ENCODE measurements around the gene SLC25A41. TPM values are rescaled to one million over a fixed set of nuclear protein-coding genes. Genes with fewer than 3 reads are reported as not detected.
A peak's percentile ranks its signal among the peaks of the same experiment; 100 is the strongest.

SLC25A41 gene
- polyA plus RNA-seq, 1 donor from 2014 or later, result 3.8 TPM

GRCh38 chr19:6475321-6476108 lies 42.0 kb upstream of the SLC25A41 start:
- H3K9me3 ChIP-seq (ENCODE audit: low read length), result no peaks in the 10 kb centered on the region
- H3K9me2 ChIP-seq (ENCODE audit: insufficient read depth, low read length), result no peaks in the 10 kb centered on the region
- peak overlapping the region; percentile 23 for H2AFZ ChIP-seq (ENCODE audit: low read depth, low read length)
- H3K36me3 ChIP-seq (ENCODE audit: insufficient read depth, low read length), result no peaks in the 10 kb centered on the region
- H3K27me3 ChIP-seq (ENCODE audit: insufficient read depth, low read depth, low read length), result peaks cover 17% of the 10 kb centered on the region
- H3K4me2 ChIP-seq (ENCODE audit: low read length), result no peak overlapping the region
- no peaks in the 10 kb centered on the region for H4K20me1 ChIP-seq (ENCODE audit: insufficient read depth)
- H3K9ac ChIP-seq (ENCODE audit: low read length), result no peak overlapping the region
- TF ChIP-seq MXI1 (conservative IDR thresholded peaks at IDR 0.05; ENCODE audit: poor library complexity, severe bottlenecking), result peak; percentile 43
- TF ChIP-seq POLR2AphosphoS5 (IDR thresholded peaks at IDR 0.05), result no peak
- no peaks in the 10 kb centered on the region for H3F3A ChIP-seq (ENCODE audit: insufficient read depth, low read length, poor library complexity, severe bottlenecking)
- peak overlapping the region; percentile 62 for H3K4me3 ChIP-seq (ENCODE audit: low read length)
- H3K79me2 ChIP-seq (replicated peaks; ENCODE audit: insufficient read depth, low read length), result no peaks in the 10 kb centered on the region
- no peak overlapping the region for H3K27ac ChIP-seq (ENCODE audit: low read length)

DNA sequence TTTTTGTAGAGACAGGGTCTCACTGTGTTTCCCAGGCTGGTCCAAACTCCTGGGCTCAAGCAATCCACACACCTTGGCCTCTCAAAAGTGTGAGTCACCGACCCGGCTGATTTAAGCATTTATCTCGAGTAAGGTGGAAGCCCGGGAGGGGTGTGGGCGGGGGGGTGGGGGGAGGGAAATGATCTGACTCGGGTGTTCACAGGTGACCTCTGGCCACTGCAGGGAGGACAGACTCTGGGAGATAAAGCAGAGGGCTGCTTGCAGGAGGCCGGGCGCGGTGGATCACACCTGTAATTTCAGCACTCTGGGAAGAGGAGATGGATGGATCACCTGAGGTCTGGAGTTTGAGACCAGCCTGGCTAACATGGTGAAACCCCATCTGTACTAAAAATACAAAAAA lies 40.1 kb upstream of the SLC25A41 start:
- H4K20me1 ChIP-seq (ENCODE audit: insufficient read depth), result no peaks in the 10 kb centered on the region
- no peaks in the 10 kb centered on the region for H3K79me2 ChIP-seq (replicated peaks; ENCODE audit: insufficient read depth, low read length)
- no peak overlapping the region for H3K27ac ChIP-seq (ENCODE audit: low read length)
- no peak overlapping the region for H3K9ac ChIP-seq (ENCODE audit: low read length)
- H3K9me2 ChIP-seq (ENCODE audit: insufficient read depth, low read length), result no peaks in the 10 kb centered on the region
- peaks cover 17% of the 10 kb centered on the region for H3K27me3 ChIP-seq (ENCODE audit: insufficient read depth, low read depth, low read length)
- TF ChIP-seq EZH2 (IDR thresholded peaks at IDR 0.05; ENCODE audit: borderline replicate concordance, insufficient read depth, low read length, poor library complexity, severe bottlenecking) (no peak), TAF1 (IDR thresholded peaks at IDR 0.05; ENCODE audit: low read depth) (no peak), SMC3 (conservative IDR thresholded peaks at IDR 0.05; ENCODE audit: poor library complexity) (no peak), REST (IDR thresholded peaks at IDR 0.05; ENCODE audit: borderline replicate concordance) (no peak), MXI1 (conservative IDR thresholded peaks at IDR 0.05; ENCODE audit: poor library complexity, severe bottlenecking) (no peak), RAD21 (conservative IDR thresholded peaks at IDR 0.05) (no peak), CTCF (IDR thresholded peaks at IDR 0.05; ENCODE audit: poor library complexity, severe bottlenecking) (no peak), POLR2AphosphoS5 (IDR thresholded peaks at IDR 0.05) (no peak), EP300 (conservative IDR thresholded peaks at IDR 0.05; ENCODE audit: poor library complexity, severe bottlenecking) (no peak)
- no peaks in the 10 kb centered on the region for H3F3A ChIP-seq (ENCODE audit: insufficient read depth, low read length, poor library complexity, severe bottlenecking)
- no peaks in the 10 kb centered on the region for H3K36me3 ChIP-seq (ENCODE audit: insufficient read depth, low read length)
- no peak overlapping the region for H3K4me2 ChIP-seq (ENCODE audit: low read length)
- no peak overlapping the region for H2AFZ ChIP-seq (ENCODE audit: low read depth, low read length)
- no peaks in the 10 kb centered on the region for H3K9me3 ChIP-seq (ENCODE audit: low read length)
- H3K4me3 ChIP-seq (ENCODE audit: low read length), result no peak overlapping the region
